GM23248 (cell line): Measurements from ENCODE around the gene RCAN2.

Experiments
- EZH2 ChIP-seq: fragments of 200-600 bp; sonication (generic); IDR thresholded peaks from 2 replicates; pipeline ENCODE4 v1.6.1; 2018; ENCODE audit warnings: antibody characterized with exemption, mild to moderate bottlenecking; ENCODE audit not compliant: insufficient read depth, poor library complexity, severe bottlenecking
- EZH2phosphoT487 ChIP-seq: fragments of 200-600 bp; sonication (generic); IDR thresholded peaks from 2 replicates; pipeline ENCODE4 v1.6.1; 2018; ENCODE audit warnings: antibody characterized with exemption, moderate library complexity, mild to moderate bottlenecking, low read depth; ENCODE audit not compliant: insufficient read depth

- TF ChIP-seq EZH2 (no peak), EZH2phosphoT487 (no peak)
Measured at GRCh38 chr6:46504242-46504641, 13.0 kb upstream of the RCAN2 start.
